HepG2 (cell line): ENCODE data around the gene CPSF4. TPM values are rescaled to one million over a fixed set of nuclear protein-coding genes. Genes with fewer than 3 reads are reported as not detected.

Experiments used
- ATAC-seq: fragments of 200-7000 bp; cut with Tn5 transposase; 3 replicates; pipeline ENCODE4 v1.9.1; 2020; ENCODE audit warnings: mild to moderate bottlenecking, moderate library complexity
- BruUV-seq: library from RNA; stranded (reverse); fragments of 400-500 nt; replicated peaks from 2 replicates; lab custom pipeline; 2021; lab: Mats Ljungman, UMichigan
- CTCF ChIA-PET: fragments of 300-600 bp; formaldehyde crosslinking; extraction: SDS; loops from one replicate; lab custom pipeline; 2021; ENCODE audit warnings: low total read pairs, inconsistent platforms, low intra/inter-chr PET ratio; lab: Yijun Ruan, JAX
- POLR2A ChIA-PET: fragments of 350-600 bp; sonication (Branson Sonifier 250); formaldehyde crosslinking; loops from one replicate; lab custom pipeline; 2020; ENCODE audit warnings: antibody characterized with exemption, inconsistent platforms; lab: Yijun Ruan, JAX
- DNase-seq: peaks from one replicate; pipeline ENCODE4 v3.0.0-alpha.2; 2015; ENCODE audit warnings: low spot score
- FAIRE-seq: peaks from 3 replicates; lab custom pipeline; 2011; peaks lifted over from hg19 to GRCh38; lab: Jason Lieb, UNC
- H2AFZ ChIP-seq: one replicate; pipeline ENCODE4 v1.6.1; 2011; ENCODE audit warnings: low read length, inconsistent platforms
- H3K27ac ChIP-seq: fragments of 300-600 bp; 3 replicates; pipeline ENCODE4 v1.8.0; 2011; ENCODE audit warnings: mixed run types, mild to moderate bottlenecking, mixed read lengths, low read length, inconsistent platforms; ENCODE audit not compliant: insufficient read depth; ENCODE audit errors: extremely low read length
- H3K27me3 ChIP-seq, 2 experiments: fragments of 200-600 bp in 1 of 2; 2 replicates in 1 of 2; 3 replicates in 1 of 2; pipeline versions ENCODE4 v1.6.0 to v1.8.0; 2011; ENCODE audit warnings: low read length in 2 of 2, mild to moderate bottlenecking in 2 of 2, moderate library complexity in 2 of 2, inconsistent platforms in 1 of 2; ENCODE audit not compliant: insufficient read depth in 2 of 2, control insufficient read depth in 1 of 2
- H3K36me3 ChIP-seq, 2 experiments: fragments of 200-600 bp in 1 of 2; replicated peaks in 1 of 2; 2 replicates in 1 of 2; 3 replicates in 1 of 2; pipeline versions ENCODE4 v1.5.1 to v1.8.0; 2011; ENCODE audit warnings: low read length in 2 of 2, inconsistent platforms in 1 of 2; ENCODE audit not compliant: insufficient read depth in 2 of 2, control insufficient read depth in 1 of 2
- H3K4me1 ChIP-seq: 2 replicates; pipeline ENCODE4 v1.5.1; 2012; ENCODE audit warnings: low read length, inconsistent platforms; ENCODE audit not compliant: insufficient read depth
- H3K4me2 ChIP-seq: 2 replicates; pipeline ENCODE4 v1.6.0; 2011; ENCODE audit warnings: low read depth, low read length, inconsistent platforms
- H3K4me3 ChIP-seq, 3 experiments: fragments of 200-600 bp in 1 of 3; sonication (generic), shearing (Covaris generic) in 1 of 3; replicated peaks in 1 of 3; 2 replicates each; pipeline ENCODE4 v1.5.1; 2011 to 2016; ENCODE audit warnings: low read length in 3 of 3, inconsistent platforms in 2 of 3, low read depth in 2 of 3, mild to moderate bottlenecking in 2 of 3, control low read depth in 1 of 3, mixed read lengths in 1 of 3; ENCODE audit not compliant: insufficient read depth in 1 of 3
- H3K79me2 ChIP-seq: one replicate; pipeline ENCODE4 v1.6.1; 2011; ENCODE audit warnings: low read length, inconsistent platforms; ENCODE audit not compliant: insufficient read depth
- H3K9ac ChIP-seq: 2 replicates; pipeline ENCODE4 v1.6.0; 2011; ENCODE audit warnings: mild to moderate bottlenecking, low read depth, low read length, inconsistent platforms; ENCODE audit not compliant: insufficient read depth
- H3K9me3 ChIP-seq: 2 replicates; pipeline ENCODE4 v1.5.1; 2012; ENCODE audit warnings: mild to moderate bottlenecking, low read length
- H4K20me1 ChIP-seq: 2 replicates; pipeline ENCODE4 v1.6.0; 2011; ENCODE audit warnings: inconsistent platforms, mild to moderate bottlenecking, low read length, moderate library complexity; ENCODE audit not compliant: insufficient read depth
- EEA1 ChIP-seq: sonication (generic); formaldehyde crosslinking; IDR thresholded peaks from 2 replicates; pipeline ENCODE4 v1.5.1; 2020; ENCODE audit warnings: mild to moderate bottlenecking, missing genetic modification reagents, borderline replicate concordance
- ELF3 ChIP-seq: IDR thresholded peaks from 2 replicates; pipeline ENCODE4 v1.6.1; 2016; ENCODE audit warnings: missing genetic modification reagents, missing compliant biosample characterization
- ERF ChIP-seq: IDR thresholded peaks from 2 replicates; pipeline ENCODE4 v1.6.1; 2018; ENCODE audit warnings: missing biosample characterization, missing genetic modification reagents
- FOSL2 ChIP-seq: sonication (generic); formaldehyde crosslinking; IDR thresholded peaks from 2 replicates; pipeline ENCODE4 v1.4.0; 2020; ENCODE audit warnings: missing genetic modification reagents
- HDAC2 ChIP-seq: sonication (generic); formaldehyde crosslinking; IDR thresholded peaks from 2 replicates; pipeline ENCODE4 v1.4.0; 2020; ENCODE audit warnings: missing genetic modification reagents
- HDAC6 ChIP-seq: fragments of 200-600 bp; sonication (generic); IDR thresholded peaks from 2 replicates; pipeline ENCODE4 v1.7.0; 2017; ENCODE audit warnings: mild to moderate bottlenecking, antibody characterized with exemption, low read length, low read depth
- HHEX ChIP-seq: IDR thresholded peaks from 2 replicates; pipeline ENCODE4 v1.6.1; 2016; ENCODE audit warnings: control low read depth
- KAT2B ChIP-seq: fragments of 150-350 bp; IDR thresholded peaks from 2 replicates; pipeline ENCODE4 v1.6.1; 2014; ENCODE audit warnings: low read depth, low read length, borderline replicate concordance
- KLF16 ChIP-seq, 2 experiments: sonication (generic) in 1 of 2; formaldehyde crosslinking in 1 of 2; IDR thresholded peaks; 2 replicates each; pipeline versions ENCODE4 v1.6.1 to v1.8.0; 2016 to 2023; ENCODE audit warnings: missing genetic modification reagents in 2 of 2, missing compliant biosample characterization in 1 of 2
- MYPOP ChIP-seq: sonication (generic); formaldehyde crosslinking; IDR thresholded peaks from 2 replicates; pipeline ENCODE4 v1.8.1; 2023; ENCODE audit warnings: mild to moderate bottlenecking, moderate library complexity, missing genetic modification reagents
- NR2F6 ChIP-seq, 2 experiments: IDR thresholded peaks; 2 replicates each; pipeline ENCODE4 v1.6.1; 2016; ENCODE audit warnings: antibody characterized with exemption in 1 of 2, mild to moderate bottlenecking in 1 of 2
- SKI ChIP-seq: fragments of 450-650 bp; IDR thresholded peaks from one replicate; pipeline ENCODE4 v1.6.1; 2018; ENCODE audit warnings: mild to moderate bottlenecking; ENCODE audit not compliant: partially characterized antibody
- THAP11 ChIP-seq: IDR thresholded peaks from 2 replicates; pipeline ENCODE4 v1.6.1; 2016; ENCODE audit warnings: missing biosample characterization, missing genetic modification reagents
- ZBTB7B ChIP-seq: sonication (generic); formaldehyde crosslinking; IDR thresholded peaks from 2 replicates; pipeline ENCODE4 v1.4.0; 2020; ENCODE audit warnings: missing genetic modification reagents
- ZC3H13 ChIP-seq: sonication (generic); formaldehyde crosslinking; IDR thresholded peaks from 2 replicates; pipeline ENCODE4 v1.8.1; 2023; ENCODE audit warnings: mild to moderate bottlenecking, missing genetic modification reagents, moderate library complexity
- ZNF121 ChIP-seq: sonication (generic); formaldehyde crosslinking; IDR thresholded peaks from 2 replicates; pipeline ENCODE4 v1.5.0; 2020; ENCODE audit warnings: mild to moderate bottlenecking, missing genetic modification reagents
- ZNF20 ChIP-seq: sonication (generic); formaldehyde crosslinking; IDR thresholded peaks from 2 replicates; pipeline ENCODE4 v1.4.0; 2020; ENCODE audit warnings: mild to moderate bottlenecking, moderate library complexity, missing genetic modification reagents
- ZNF3 ChIP-seq: IDR thresholded peaks from 2 replicates; pipeline ENCODE4 v1.7.0; 2017; ENCODE audit warnings: inconsistent platforms
- ZNF33A ChIP-seq: sonication (generic); formaldehyde crosslinking; IDR thresholded peaks from 2 replicates; pipeline ENCODE4 v1.5.1; 2020; ENCODE audit warnings: missing genetic modification reagents, mild to moderate bottlenecking, moderate library complexity, borderline replicate concordance
- ZNF549 ChIP-seq: sonication (generic); formaldehyde crosslinking; IDR thresholded peaks from 2 replicates; pipeline ENCODE4 v1.5.0; 2020; ENCODE audit warnings: missing genetic modification reagents
- ZNF550 ChIP-seq: sonication (generic); formaldehyde crosslinking; IDR thresholded peaks from 2 replicates; pipeline ENCODE4 v1.4.0; 2020; ENCODE audit warnings: mild to moderate bottlenecking, missing genetic modification reagents, borderline replicate concordance
- ZNF569 ChIP-seq: sonication (generic); formaldehyde crosslinking; IDR thresholded peaks from 2 replicates; pipeline ENCODE4 v1.5.0; 2020; ENCODE audit warnings: mild to moderate bottlenecking, missing genetic modification reagents, moderate library complexity, borderline replicate concordance
- ZNF629 ChIP-seq: sonication (generic); formaldehyde crosslinking; conservative IDR thresholded peaks from 2 replicates; pipeline ENCODE4 v1.5.0; 2020; ENCODE audit warnings: missing genetic modification reagents
- WGBS: methylation state at CpG from one replicate; pipeline ENCODE4 v1.1.6; 2017; ENCODE audit warnings: low lambda C conversion rate; 5-methylcytosine and 5-hydroxymethylcytosine counted together
- in situ Hi-C: cut with HindIII; loops from 2 replicates; pipeline ENCODE4 v1.10.0; 2017; ENCODE audit warnings: low pct_unique_long_range_greater_than_20kb; ENCODE audit not compliant: extremely low pct_ligation_motif_present
- intact Hi-C: fragments of 100-400 bp; cut with micrococcal nuclease; formaldehyde crosslinking; loops from one replicate; pipeline ENCODE4 v1.10.0; 2022; ENCODE audit not compliant: unreplicated experiment
- polyA plus RNA-seq, 8 experiments: library from polyadenylated mRNA; depleted of rRNA in 3 of 8; stranded (reverse) in 7 of 8; unstranded in 1 of 8; fragments of >200 nt; fragmentation: Illumina TruSeq in 4 of 8; extraction: Trizol in 4 of 8; gene quantifications; 2 replicates each; pipeline versions ENCODE4 v1.2.1 to v1.2.3, GENCODE V29; 2011 to 2016; ENCODE audit warnings: low read depth in 4 of 8, missing spikeins in 1 of 8, mixed read lengths in 1 of 8; ENCODE audit not compliant: insufficient read depth in 1 of 8
- total RNA-seq, 5 experiments: library from RNA; depleted of rRNA; stranded (reverse); fragments of >200 nt; fragmentation: Illumina TruSeq; extraction: Trizol; gene quantifications; 2 replicates each; pipeline ENCODE4 v1.2.3, GENCODE V29; 2016; ENCODE audit warnings: low read depth in 1 of 5
- TF ChIP-seq, protein P1 (sequence below): sonication (generic); formaldehyde crosslinking; conservative IDR thresholded peaks from 2 replicates; pipeline ENCODE4 v1.8.0; 2022; ENCODE audit warnings: missing genetic modification reagents

CPSF4 gene
- total and polyA plus RNA-seq, 2 of the 13 experiments (the other 11 are each of a cell fraction or from before 2014, with no cell fraction given) = 34.1 to 49.6 TPM

DNA sequence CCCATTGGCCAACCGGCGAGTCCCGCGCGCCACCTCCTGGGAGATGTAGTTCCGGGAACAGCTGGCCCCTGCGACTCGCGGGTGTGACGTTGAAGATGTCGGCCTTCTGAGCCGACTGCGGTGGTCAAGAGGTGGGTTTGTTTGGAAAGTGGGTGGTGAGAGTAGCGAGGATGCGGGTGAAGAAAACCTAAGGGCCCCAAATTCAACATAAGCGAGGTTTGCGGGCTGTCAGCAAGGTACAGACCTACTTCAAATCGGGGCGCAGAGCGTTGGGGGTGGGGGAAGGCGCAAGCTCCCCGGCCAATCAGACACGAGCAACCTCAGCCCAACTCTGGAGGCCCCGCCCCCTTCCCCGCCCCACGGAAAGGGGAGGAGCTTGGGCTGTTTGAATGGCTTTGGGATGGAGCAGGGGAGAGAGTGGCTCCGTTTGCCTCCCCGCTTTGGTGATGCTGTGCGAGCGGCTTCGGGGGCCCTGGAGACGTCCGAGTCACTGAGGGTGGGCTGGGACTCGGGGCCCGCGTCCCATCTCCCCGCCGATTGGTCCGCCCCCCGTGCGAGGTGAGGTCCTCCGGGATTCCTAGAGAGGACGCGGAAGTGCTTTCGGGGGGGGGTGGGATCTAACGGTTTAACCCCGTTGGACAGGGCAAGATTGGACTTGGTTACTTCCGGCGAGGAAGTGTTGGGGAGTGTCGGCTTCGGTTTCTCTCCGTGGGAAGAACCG, 66.0 kb downstream of the CPSF4 start, which contains the start of gene ZKSCAN5:
TSS of gene ZKSCAN5 (plus strand) at position 60 of the 721 bp plus-strand sequence. CDS start 1,383 bp downstream, outside the sequence.
- peak within 1 kb of the TSS; percentile 72 for H2AFZ ChIP-seq
- BruUV-seq = no TSS peak
- peak; percentile 90 for DNase-seq
- ChIA-PET POLR2A (interaction anchor here (0.7 to 2.0 kb wide), 18 partner anchors 13 to 297 kb away, joined by 3 to 42 read pairs (median 6); partner anchors contain the start of genes ATP5MF, BUD31, FAM200A and KPNA7), CTCF (no interaction called here)
- in situ Hi-C loops (no loop called here), intact Hi-C loops (loop anchor here (5.0 kb wide), 1 partner anchor 53 kb away; the partner anchor contains the start of gene ZNF655)
- peak; percentile 81 for ATAC-seq
- H3K36me3 ChIP-seq = 0 out of 5 replicates have a peak, but pooled peaks cover 0 to 1% of the 10 kb centered on the region in 2 experiments
- peak within 1 kb of the TSS; percentile 87 to 94 (median 88) for H3K4me3 ChIP-seq
- H3K4me1 ChIP-seq = peaks cover 25% of the 10 kb centered on the region
- 0% methylated on average over 4 of the region's 53 CpGs for WGBS
- peaks cover 36% of the 10 kb centered on the region for H3K79me2 ChIP-seq
- peak within 1 kb of the TSS; percentile 80 for H3K9ac ChIP-seq
- H3K4me2 ChIP-seq = peak within 1 kb of the TSS; percentile 93
- 0 out of 2 replicates have a peak, but pooled peaks cover 3% of the 10 kb centered on the region for H4K20me1 ChIP-seq
- no peaks in the 10 kb centered on the region for H3K9me3 ChIP-seq
- H3K27me3 ChIP-seq = no peaks in the 10 kb centered on the region; a peak in 1 of 5 replicates
- peak; percentile 90 for FAIRE-seq
- peak within 1 kb of the TSS; percentile 76 for H3K27ac ChIP-seq
- 0 out of 2 replicates have a peak, but pooled peaks have one; percentile 42 for TF ChIP-seq MYPOP (CRISPR knock-in tag)
- no peak for TF ChIP-seq FOSL2 (CRISPR knock-in tag)
- TF ChIP-seq SKI = no peak
- TF ChIP-seq HDAC2 = no peak
- no peak; the same call in 1 of the 2 replicates for TF ChIP-seq ZC3H13 (CRISPR knock-in tag)
- no peak for TF ChIP-seq KLF16 (CRISPR knock-in tag; IDR thresholded peaks at IDR 0.05)
- TF ChIP-seq ELF3 = no peak; the same call in 1 of the 2 replicates
- TF ChIP-seq ERF (CRISPR knock-in tag) = no peak
- peak; percentile 62; the same call in 1 of the 2 replicates for TF ChIP-seq NR2F6 (IDR thresholded peaks at IDR 0.05)
- peak; percentile 59 for TF ChIP-seq NR2F6 (CRISPR knock-in tag; IDR thresholded peaks at IDR 0.05)
- no peak for TF ChIP-seq ZNF549 (CRISPR knock-in tag)
- no peak for TF ChIP-seq ZBTB7B (CRISPR knock-in tag)
- TF ChIP-seq HHEX (CRISPR knock-in tag) = no peak
- no peak for TF ChIP-seq EEA1 (CRISPR knock-in tag)
- TF ChIP-seq KAT2B = no peak
- no peak for TF ChIP-seq ZNF33A (CRISPR knock-in tag)
- no peak for TF ChIP-seq HDAC6
- TF ChIP-seq ZNF121 (CRISPR knock-in tag) = peak; percentile 53; the same call in 1 of the 2 replicates
- no peak for TF ChIP-seq ZNF569 (CRISPR knock-in tag)
- no peak for TF ChIP-seq ZNF550 (CRISPR knock-in tag)
- TF ChIP-seq ZNF20 (CRISPR knock-in tag) = no peak
- TF ChIP-seq, protein P1, sequence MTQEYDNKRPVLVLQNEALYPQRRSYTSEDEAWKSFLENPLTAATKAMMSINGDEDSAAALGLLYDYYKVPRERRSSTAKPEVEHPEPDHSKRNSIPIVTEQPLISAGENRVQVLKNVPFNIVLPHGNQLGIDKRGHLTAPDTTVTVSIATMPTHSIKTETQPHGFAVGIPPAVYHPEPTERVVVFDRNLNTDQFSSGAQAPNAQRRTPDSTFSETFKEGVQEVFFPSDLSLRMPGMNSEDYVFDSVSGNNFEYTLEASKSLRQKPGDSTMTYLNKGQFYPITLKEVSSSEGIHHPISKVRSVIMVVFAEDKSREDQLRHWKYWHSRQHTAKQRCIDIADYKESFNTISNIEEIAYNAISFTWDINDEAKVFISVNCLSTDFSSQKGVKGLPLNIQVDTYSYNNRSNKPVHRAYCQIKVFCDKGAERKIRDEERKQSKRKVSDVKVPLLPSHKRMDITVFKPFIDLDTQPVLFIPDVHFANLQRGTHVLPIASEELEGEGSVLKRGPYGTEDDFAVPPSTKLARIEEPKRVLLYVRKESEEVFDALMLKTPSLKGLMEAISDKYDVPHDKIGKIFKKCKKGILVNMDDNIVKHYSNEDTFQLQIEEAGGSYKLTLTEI = no peak
- no peak for TF ChIP-seq ZNF629 (CRISPR knock-in tag)
- TF ChIP-seq THAP11 (CRISPR knock-in tag) = peak; percentile 96
- no peak for TF ChIP-seq ZNF3
